ENCODE results near the gene SCCPDH. TPM values are rescaled to one million over a fixed set of nuclear protein-coding genes. Genes with fewer than 3 reads are reported as not detected.

The SCCPDH gene
- total and polyA plus RNA-seq, 2 of the 13 experiments (the other 11 are each of a cell fraction or from before 2014, with no cell fraction given) = 36.7 to 62.3 TPM

DNA sequence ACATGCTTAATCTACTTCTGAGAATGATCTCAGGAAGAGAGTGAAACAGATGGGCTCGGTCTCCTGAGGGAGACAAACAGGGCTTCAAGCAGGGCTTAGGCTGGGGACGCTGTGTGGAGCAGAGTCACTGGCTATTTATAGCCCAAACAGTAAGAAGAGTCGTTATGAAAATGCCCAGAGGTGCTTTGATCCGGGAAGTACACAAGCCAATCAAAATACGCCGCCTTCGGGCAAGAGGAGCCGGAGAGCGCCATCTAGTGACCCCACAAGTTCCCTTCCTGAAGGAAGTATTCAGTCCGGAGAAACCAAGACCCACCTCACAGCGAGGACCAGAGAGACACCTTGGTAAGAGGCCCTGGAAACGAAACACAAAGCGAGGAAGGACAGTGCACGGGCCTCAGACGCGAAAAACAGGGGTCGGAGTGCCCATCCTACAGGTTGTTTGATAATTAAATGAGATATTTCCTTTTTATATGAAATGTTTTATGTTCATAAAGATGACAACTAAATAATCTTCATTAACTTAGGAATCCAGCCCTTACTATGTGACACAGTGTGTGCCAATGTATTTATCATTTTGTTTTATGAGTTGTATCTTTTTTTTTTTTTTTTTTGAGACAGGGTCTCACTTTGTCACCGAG lies 25.0 kb upstream of the SCCPDH start (continued):
- TF ChIP-seq, protein P1, sequence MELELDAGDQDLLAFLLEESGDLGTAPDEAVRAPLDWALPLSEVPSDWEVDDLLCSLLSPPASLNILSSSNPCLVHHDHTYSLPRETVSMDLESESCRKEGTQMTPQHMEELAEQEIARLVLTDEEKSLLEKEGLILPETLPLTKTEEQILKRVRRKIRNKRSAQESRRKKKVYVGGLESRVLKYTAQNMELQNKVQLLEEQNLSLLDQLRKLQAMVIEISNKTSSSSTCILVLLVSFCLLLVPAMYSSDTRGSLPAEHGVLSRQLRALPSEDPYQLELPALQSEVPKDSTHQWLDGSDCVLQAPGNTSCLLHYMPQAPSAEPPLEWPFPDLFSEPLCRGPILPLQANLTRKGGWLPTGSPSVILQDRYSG (CRISPR knock-in tag; IDR thresholded peaks at IDR 0.05) = no peak
- TF ChIP-seq PLRG1 (conservative IDR thresholded peaks at IDR 0.05) (no peak), ONECUT2 (CRISPR knock-in tag; IDR thresholded peaks at IDR 0.05) (no peak), XBP1 (CRISPR knock-in tag; IDR thresholded peaks at IDR 0.05) (no peak), TBL1XR1 (IDR thresholded peaks at IDR 0.05; ENCODE audit: borderline replicate concordance, low read length, partially characterized antibody) (no peak), NFATC3 (CRISPR knock-in tag; IDR thresholded peaks at IDR 0.05) (no peak), POLR2A (IDR thresholded peaks at IDR 0.05; ENCODE audit: insufficient read depth in 1 of 2, low read depth in 2 of 2, low read length in 2 of 2) (no peak), SNRNP70 (IDR thresholded peaks at IDR 0.05; ENCODE audit: low read depth, low read length) (no peak), SMYD3 (CRISPR knock-in tag; IDR thresholded peaks at IDR 0.05) (no peak), THYN1 (CRISPR knock-in tag; IDR thresholded peaks at IDR 0.05; ENCODE audit: borderline replicate concordance, low read depth) (no peak), SCMH1 (CRISPR knock-in tag; IDR thresholded peaks at IDR 0.05; ENCODE audit: borderline replicate concordance) (no peak), ZNF263 (CRISPR knock-in tag; IDR thresholded peaks at IDR 0.05) (no peak), ZNF10 (CRISPR knock-in tag; IDR thresholded peaks at IDR 0.05; ENCODE audit: borderline replicate concordance, low read depth) (no peak), JARID2 (CRISPR knock-in tag; IDR thresholded peaks at IDR 0.05; ENCODE audit: insufficient replicate concordance) (no peak), ZMAT3 (CRISPR knock-in tag; conservative IDR thresholded peaks at IDR 0.05) (no peak), SOX5 (CRISPR knock-in tag; IDR thresholded peaks at IDR 0.05; ENCODE audit: borderline replicate concordance) (0 out of 2 replicates have a peak, but pooled peaks have one; percentile 27), RAD21 (CRISPR knock-in tag; IDR thresholded peaks at IDR 0.05) (peak; percentile 67)
- TF ChIP-seq, protein P2, sequence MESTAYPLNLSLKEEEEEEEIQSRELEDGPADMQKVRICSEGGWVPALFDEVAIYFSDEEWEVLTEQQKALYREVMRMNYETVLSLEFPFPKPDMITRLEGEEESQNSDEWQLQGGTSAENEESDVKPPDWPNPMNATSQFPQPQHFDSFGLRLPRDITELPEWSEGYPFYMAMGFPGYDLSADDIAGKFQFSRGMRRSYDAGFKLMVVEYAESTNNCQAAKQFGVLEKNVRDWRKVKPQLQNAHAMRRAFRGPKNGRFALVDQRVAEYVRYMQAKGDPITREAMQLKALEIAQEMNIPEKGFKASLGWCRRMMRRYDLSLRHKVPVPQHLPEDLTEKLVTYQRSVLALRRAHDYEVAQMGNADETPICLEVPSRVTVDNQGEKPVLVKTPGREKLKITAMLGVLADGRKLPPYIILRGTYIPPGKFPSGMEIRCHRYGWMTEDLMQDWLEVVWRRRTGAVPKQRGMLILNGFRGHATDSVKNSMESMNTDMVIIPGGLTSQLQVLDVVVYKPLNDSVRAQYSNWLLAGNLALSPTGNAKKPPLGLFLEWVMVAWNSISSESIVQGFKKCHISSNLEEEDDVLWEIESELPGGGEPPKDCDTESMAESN (CRISPR knock-in tag; conservative IDR thresholded peaks at IDR 0.05) = no peak
- TF ChIP-seq, protein P3, sequence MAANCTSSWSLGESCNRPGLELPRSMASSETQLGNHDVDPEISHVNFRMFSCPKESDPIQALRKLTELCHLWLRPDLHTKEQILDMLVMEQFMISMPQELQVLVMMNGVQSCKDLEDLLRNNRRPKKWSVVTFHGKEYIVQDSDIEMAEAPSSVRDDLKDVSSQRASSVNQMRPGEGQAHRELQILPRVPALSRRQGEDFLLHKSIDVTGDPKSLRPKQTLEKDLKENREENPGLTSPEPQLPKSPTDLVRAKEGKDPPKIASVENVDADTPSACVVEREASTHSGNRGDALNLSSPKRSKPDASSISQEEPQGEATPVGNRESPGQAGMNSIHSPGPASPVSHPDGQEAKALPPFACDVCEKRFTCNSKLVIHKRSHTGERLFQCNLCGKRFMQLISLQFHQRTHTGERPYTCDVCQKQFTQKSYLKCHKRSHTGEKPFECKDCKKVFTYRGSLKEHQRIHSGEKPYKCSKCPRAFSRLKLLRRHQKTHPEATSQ (CRISPR knock-in tag; IDR thresholded peaks at IDR 0.05; ENCODE audit: borderline replicate concordance) = no peak
- TF ChIP-seq, protein P4, sequence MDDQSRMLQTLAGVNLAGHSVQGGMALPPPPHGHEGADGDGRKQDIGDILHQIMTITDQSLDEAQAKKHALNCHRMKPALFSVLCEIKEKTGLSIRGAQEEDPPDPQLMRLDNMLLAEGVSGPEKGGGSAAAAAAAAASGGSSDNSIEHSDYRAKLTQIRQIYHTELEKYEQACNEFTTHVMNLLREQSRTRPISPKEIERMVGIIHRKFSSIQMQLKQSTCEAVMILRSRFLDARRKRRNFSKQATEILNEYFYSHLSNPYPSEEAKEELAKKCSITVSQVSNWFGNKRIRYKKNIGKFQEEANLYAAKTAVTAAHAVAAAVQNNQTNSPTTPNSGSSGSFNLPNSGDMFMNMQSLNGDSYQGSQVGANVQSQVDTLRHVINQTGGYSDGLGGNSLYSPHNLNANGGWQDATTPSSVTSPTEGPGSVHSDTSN (CRISPR knock-in tag; IDR thresholded peaks at IDR 0.05; ENCODE audit: borderline replicate concordance) = no peak
- TF ChIP-seq, protein P5, sequence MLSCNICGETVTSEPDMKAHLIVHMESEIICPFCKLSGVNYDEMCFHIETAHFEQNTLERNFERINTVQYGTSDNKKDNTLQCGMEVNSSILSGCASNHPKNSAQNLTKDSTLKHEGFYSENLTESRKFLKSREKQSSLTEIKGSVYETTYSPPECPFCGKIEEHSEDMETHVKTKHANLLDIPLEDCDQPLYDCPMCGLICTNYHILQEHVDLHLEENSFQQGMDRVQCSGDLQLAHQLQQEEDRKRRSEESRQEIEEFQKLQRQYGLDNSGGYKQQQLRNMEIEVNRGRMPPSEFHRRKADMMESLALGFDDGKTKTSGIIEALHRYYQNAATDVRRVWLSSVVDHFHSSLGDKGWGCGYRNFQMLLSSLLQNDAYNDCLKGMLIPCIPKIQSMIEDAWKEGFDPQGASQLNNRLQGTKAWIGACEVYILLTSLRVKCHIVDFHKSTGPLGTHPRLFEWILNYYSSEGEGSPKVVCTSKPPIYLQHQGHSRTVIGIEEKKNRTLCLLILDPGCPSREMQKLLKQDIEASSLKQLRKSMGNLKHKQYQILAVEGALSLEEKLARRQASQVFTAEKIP (CRISPR knock-in tag; IDR thresholded peaks at IDR 0.05; ENCODE audit: borderline replicate concordance) = no peak
- TF ChIP-seq, protein P6, sequence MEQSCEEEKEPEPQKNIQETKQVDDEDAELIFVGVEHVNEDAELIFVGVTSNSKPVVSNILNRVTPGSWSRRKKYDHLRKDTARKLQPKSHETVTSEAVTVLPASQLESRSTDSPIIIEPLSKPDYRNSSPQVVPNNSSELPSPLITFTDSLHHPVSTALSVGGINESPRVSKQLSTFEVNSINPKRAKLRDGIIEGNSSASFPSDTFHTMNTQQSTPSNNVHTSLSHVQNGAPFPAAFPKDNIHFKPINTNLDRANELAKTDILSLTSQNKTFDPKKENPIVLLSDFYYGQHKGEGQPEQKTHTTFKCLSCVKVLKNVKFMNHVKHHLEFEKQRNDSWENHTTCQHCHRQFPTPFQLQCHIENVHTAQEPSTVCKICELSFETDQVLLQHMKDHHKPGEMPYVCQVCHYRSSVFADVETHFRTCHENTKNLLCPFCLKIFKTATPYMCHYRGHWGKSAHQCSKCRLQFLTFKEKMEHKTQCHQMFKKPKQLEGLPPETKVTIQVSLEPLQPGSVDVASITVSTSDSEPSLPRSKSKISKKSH (CRISPR knock-in tag; IDR thresholded peaks at IDR 0.05; ENCODE audit: borderline replicate concordance) = no peak

Data from HepG2 (cell line).